ENCODE measurements around the gene MICALL2.

Gene MICALL2

GRCh38 chr7:1483536-1484505 is 24.6 kb upstream of the MICALL2 start:
- Mint-ChIP-seq H3K27ac (no peak overlapping the region), H3K4me3 (no peak overlapping the region), H3K36me3 (ENCODE audit: low read depth) (peaks cover 71% of the 10 kb centered on the region), H3K27me3 (no peaks in the 10 kb centered on the region), H3K4me1 (ENCODE audit: low read depth) (no peaks in the 10 kb centered on the region), H3K9me3 (no peaks in the 10 kb centered on the region)
- DNase-seq, result no peak

- no peaks in the 10 kb centered on the region for H3K4me1 Mint-ChIP-seq (ENCODE audit: low read depth)
- no peaks in the 10 kb centered on the region for H3K9me3 Mint-ChIP-seq
- DNase-seq, result no peak
- no peak overlapping the region for H3K27ac Mint-ChIP-seq
- H3K27me3 Mint-ChIP-seq, result no peaks in the 10 kb centered on the region
- H3K4me3 Mint-ChIP-seq, result no peak overlapping the region
- H3K36me3 Mint-ChIP-seq (ENCODE audit: low read depth), result peaks cover 65% of the 10 kb centered on the region
These were observed 23.8 kb upstream of the MICALL2 start for GRCh38 chr7:1483079-1483478.

GRCh38 chr7:1481300-1481699 is 22.0 kb upstream of the MICALL2 start:
- H3K4me3 Mint-ChIP-seq, result no peak overlapping the region
- no peak for DNase-seq
- no peaks in the 10 kb centered on the region for H3K9me3 Mint-ChIP-seq
- H3K36me3 Mint-ChIP-seq (ENCODE audit: low read depth), result peaks cover 65% of the 10 kb centered on the region
- no peaks in the 10 kb centered on the region for H3K27me3 Mint-ChIP-seq
- H3K27ac Mint-ChIP-seq, result no peak overlapping the region
- H3K4me1 Mint-ChIP-seq (ENCODE audit: low read depth), result no peaks in the 10 kb centered on the region

- no peak overlapping the region for H3K4me3 Mint-ChIP-seq
- H3K36me3 Mint-ChIP-seq (ENCODE audit: low read depth), result peaks cover 60% of the 10 kb centered on the region
- no peak overlapping the region for H3K27ac Mint-ChIP-seq
- H3K9me3 Mint-ChIP-seq, result no peaks in the 10 kb centered on the region
- DNase-seq, result no peak
- H3K27me3 Mint-ChIP-seq, result no peaks in the 10 kb centered on the region
- no peaks in the 10 kb centered on the region for H3K4me1 Mint-ChIP-seq (ENCODE audit: low read depth)
These were observed 21.4 kb upstream of the MICALL2 start for GRCh38 chr7:1480670-1481069.

GRCh38 chr7:1479287-1479686 is 20.0 kb upstream of the MICALL2 start:
- Mint-ChIP-seq H3K4me3 (no peak overlapping the region), H3K4me1 (ENCODE audit: low read depth) (peaks cover 8% of the 10 kb centered on the region), H3K9me3 (no peaks in the 10 kb centered on the region), H3K36me3 (ENCODE audit: low read depth) (peaks cover 63% of the 10 kb centered on the region), H3K27me3 (no peaks in the 10 kb centered on the region), H3K27ac (no peak overlapping the region)
- no peak for DNase-seq

DNA sequence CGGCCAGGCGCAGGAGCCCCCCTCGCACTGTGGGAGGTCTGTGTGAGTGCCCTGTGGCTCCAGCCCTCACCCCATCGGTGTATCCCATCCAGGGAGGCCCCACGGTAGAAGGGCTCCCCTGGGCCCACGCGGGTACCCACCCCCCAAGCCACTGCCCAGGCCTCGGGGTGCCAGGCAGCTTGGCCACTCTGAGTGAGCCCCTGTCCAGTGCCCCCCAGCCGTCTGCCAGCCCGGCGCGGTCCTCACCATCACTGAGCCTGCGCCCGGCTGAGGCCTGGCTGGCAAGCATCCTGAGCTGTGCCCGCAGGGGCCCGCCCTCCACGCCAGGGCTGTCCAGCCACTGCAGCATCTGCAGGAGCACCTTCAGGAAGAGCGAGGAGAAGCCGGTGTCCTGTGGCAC is 19.2 kb upstream of the MICALL2 start:
- H3K27ac Mint-ChIP-seq, result no peak overlapping the region
- peaks cover 62% of the 10 kb centered on the region for H3K36me3 Mint-ChIP-seq (ENCODE audit: low read depth)
- no peaks in the 10 kb centered on the region for H3K9me3 Mint-ChIP-seq

GRCh38 chr7:1476859-1477258 is 17.6 kb upstream of the MICALL2 start:
- no peaks in the 10 kb centered on the region for H3K9me3 Mint-ChIP-seq
- H3K27me3 Mint-ChIP-seq, result no peaks in the 10 kb centered on the region
- DNase-seq, result no peak
- H3K27ac Mint-ChIP-seq, result no peak overlapping the region
- H3K36me3 Mint-ChIP-seq (ENCODE audit: low read depth), result peaks cover 62% of the 10 kb centered on the region
- H3K4me1 Mint-ChIP-seq (ENCODE audit: low read depth), result peaks cover 11% of the 10 kb centered on the region
- H3K4me3 Mint-ChIP-seq, result no peak overlapping the region

More for the DNA sequence above, 19.2 kb upstream of the MICALL2 start:
- H3K27me3 Mint-ChIP-seq, result no peaks in the 10 kb centered on the region
- DNase-seq, result no peak
- H3K4me3 Mint-ChIP-seq, result no peak overlapping the region
- peaks cover 10% of the 10 kb centered on the region for H3K4me1 Mint-ChIP-seq (ENCODE audit: low read depth)

DNA sequence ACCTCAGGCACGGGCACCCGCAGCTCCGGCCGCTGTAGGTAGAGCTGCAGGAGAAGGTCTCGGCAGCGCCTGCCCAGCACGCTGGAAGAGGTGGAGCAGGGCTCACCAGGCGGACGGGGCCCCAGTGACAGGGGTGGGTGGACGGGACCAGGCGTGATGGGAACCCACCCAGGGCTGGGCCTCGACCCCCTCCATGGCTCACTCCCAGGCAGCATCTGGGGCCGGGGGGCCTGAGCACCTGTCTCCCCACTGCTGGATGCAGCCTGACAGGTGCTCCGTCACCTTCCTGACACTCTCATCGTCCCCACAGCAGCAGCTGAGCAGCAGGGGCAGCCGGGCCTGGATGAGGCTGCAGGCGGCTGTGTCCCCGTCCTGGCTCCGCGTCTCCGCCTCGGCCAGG is 16.7 kb upstream of the MICALL2 start:
- Mint-ChIP-seq H3K27ac (no peak overlapping the region), H3K4me1 (ENCODE audit: low read depth) (peaks cover 11% of the 10 kb centered on the region), H3K9me3 (no peaks in the 10 kb centered on the region), H3K4me3 (no peak overlapping the region), H3K27me3 (no peaks in the 10 kb centered on the region), H3K36me3 (ENCODE audit: low read depth) (peaks cover 63% of the 10 kb centered on the region)
- no peak for DNase-seq

GRCh38 chr7:1475393-1475792 is 16.1 kb upstream of the MICALL2 start:
- Mint-ChIP-seq H3K9me3 (no peaks in the 10 kb centered on the region), H3K4me1 (ENCODE audit: low read depth) (peaks cover 11% of the 10 kb centered on the region), H3K4me3 (no peak overlapping the region), H3K27me3 (no peaks in the 10 kb centered on the region), H3K36me3 (ENCODE audit: low read depth) (peaks cover 61% of the 10 kb centered on the region), H3K27ac (no peak overlapping the region)
- no peak for DNase-seq

DNA sequence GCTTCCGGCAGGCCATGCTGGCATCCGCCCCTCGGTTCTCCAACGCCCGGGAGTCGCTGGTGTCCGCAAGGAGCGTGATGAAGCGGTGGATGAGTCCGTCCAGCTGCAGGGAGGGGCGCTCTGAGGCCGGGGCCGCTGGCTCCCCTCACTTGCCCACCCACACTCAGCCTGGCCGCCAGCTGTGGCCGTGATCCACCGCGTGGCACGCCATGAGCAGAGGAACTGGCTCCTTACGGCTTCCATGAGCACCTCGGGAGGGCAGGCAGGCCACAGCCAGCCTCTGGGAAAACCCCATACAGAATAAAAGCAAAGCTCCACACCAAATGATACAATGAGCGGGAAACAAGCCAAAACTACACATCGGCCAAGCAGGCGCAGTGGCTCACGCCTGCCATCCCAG is 15.5 kb upstream of the MICALL2 start:
- H3K4me1 Mint-ChIP-seq (ENCODE audit: low read depth), result peaks cover 11% of the 10 kb centered on the region

GRCh38 chr7:1473864-1474512 is 14.7 kb upstream of the MICALL2 start:
- no peak overlapping the region for H3K27ac Mint-ChIP-seq
- H3K9me3 Mint-ChIP-seq, result no peaks in the 10 kb centered on the region
- H3K27me3 Mint-ChIP-seq, result no peaks in the 10 kb centered on the region
- H3K4me3 Mint-ChIP-seq, result no peak overlapping the region
- DNase-seq, result peak; percentile 91
- peaks cover 11% of the 10 kb centered on the region for H3K4me1 Mint-ChIP-seq (ENCODE audit: low read depth)
- H3K36me3 Mint-ChIP-seq (ENCODE audit: low read depth), result peaks cover 57% of the 10 kb centered on the region

More for the DNA sequence above, 15.5 kb upstream of the MICALL2 start:
- Mint-ChIP-seq H3K4me3 (no peak overlapping the region), H3K27me3 (no peaks in the 10 kb centered on the region), H3K27ac (peak overlapping the region; percentile 66), H3K9me3 (no peaks in the 10 kb centered on the region), H3K36me3 (ENCODE audit: low read depth) (peaks cover 58% of the 10 kb centered on the region)
- DNase-seq, result no peak

GRCh38 chr7:1470901-1471300 is 11.6 kb upstream of the MICALL2 start:
- Mint-ChIP-seq H3K36me3 (ENCODE audit: low read depth) (peaks cover 49% of the 10 kb centered on the region), H3K27me3 (no peaks in the 10 kb centered on the region), H3K4me1 (ENCODE audit: low read depth) (peaks cover 11% of the 10 kb centered on the region)

GRCh38 chr7:1468643-1469298 is 9.5 kb upstream of the MICALL2 start:
- Mint-ChIP-seq H3K9me3 (no peaks in the 10 kb centered on the region), H3K4me3 (no peak overlapping the region), H3K36me3 (ENCODE audit: low read depth) (peaks cover 33% of the 10 kb centered on the region), H3K27ac (peak overlapping the region; percentile 33), H3K27me3 (no peaks in the 10 kb centered on the region), H3K4me1 (ENCODE audit: low read depth) (peaks cover 3% of the 10 kb centered on the region)
- DNase-seq, result no peak

More at GRCh38 chr7:1470901-1471300, 11.6 kb upstream of the MICALL2 start:
- no peak overlapping the region for H3K27ac Mint-ChIP-seq
- DNase-seq, result no peak
- H3K9me3 Mint-ChIP-seq, result no peaks in the 10 kb centered on the region
- no peak overlapping the region for H3K4me3 Mint-ChIP-seq

DNA sequence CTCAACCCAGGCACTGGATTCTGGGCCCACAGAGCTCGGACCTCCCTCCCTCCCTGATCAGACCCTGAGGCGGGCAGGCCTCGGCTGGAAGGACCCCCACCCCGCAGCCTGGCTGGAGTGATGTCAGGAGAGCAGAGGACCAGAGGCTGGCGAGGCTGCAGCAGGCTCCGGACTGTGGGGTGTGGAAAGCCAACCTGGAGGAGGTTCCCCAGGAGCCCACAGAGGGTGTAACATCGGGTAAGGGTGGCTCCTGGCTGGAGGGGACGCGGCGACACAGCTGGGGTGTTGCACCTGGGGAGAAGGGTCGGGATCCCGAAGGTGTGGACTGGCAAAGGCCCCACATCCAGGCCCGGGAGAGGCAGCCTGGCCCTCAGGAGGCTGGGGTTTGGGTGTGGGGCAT is 8.9 kb upstream of the MICALL2 start:
- Mint-ChIP-seq H3K9me3 (no peaks in the 10 kb centered on the region), H3K4me3 (no peak overlapping the region)
- no peak for DNase-seq

More for the DNA sequence above, 8.9 kb upstream of the MICALL2 start:
- Mint-ChIP-seq H3K36me3 (ENCODE audit: low read depth) (peaks cover 27% of the 10 kb centered on the region), H3K4me1 (ENCODE audit: low read depth) (peaks cover 2% of the 10 kb centered on the region), H3K27me3 (no peaks in the 10 kb centered on the region), H3K27ac (peak overlapping the region; percentile 18)

Measured in activated T-cell treated with anti-CD3 and anti-CD28 coated beads, Interleukin-2, amount 50 U/mL, for 24 hours (primary cell).